Renal cortical epithelial cell (primary cell): ENCODE results near the gene SLC37A4. TPM values are rescaled to one million over a fixed set of nuclear protein-coding genes. Genes with fewer than 3 reads are reported as not detected.

ENCODE experiments used
- total RNA-seq: library from RNA; depleted of rRNA; stranded (reverse); fragments of >200 nt; gene quantifications from 2 replicates; pipeline ENCODE4 v1.2.3, GENCODE V29; 2014

SLC37A4 gene
- total RNA-seq, 1 donor from 2014 or later = 32.6 TPM

Other genes starting within 250 kb of the SLC37A4 start
- 127 and 258 TPM in 2 replicates for gene DDX6, start 239.7 kb downstream of the SLC37A4 start, total RNA-seq
- not detected in 2 replicates for gene CXCR5, start 147.0 kb downstream of the SLC37A4 start, total RNA-seq
- gene BCL9L, start 105.0 kb downstream of the SLC37A4 start, total RNA-seq = 22.6 and 44.8 TPM in 2 replicates
- gene UPK2, start 74.6 kb downstream of the SLC37A4 start, total RNA-seq = 0.10 TPM in 1 of 2 replicates, not detected in the other
- gene FOXR1, start 59.1 kb downstream of the SLC37A4 start, total RNA-seq = not detected in 2 replicates
- gene CENATAC, start 32.7 kb downstream of the SLC37A4 start, total RNA-seq = 9.0 and 23.3 TPM in 2 replicates
- 998 and 1,564 TPM in 2 replicates for gene RPS25, start 12.5 kb downstream of the SLC37A4 start, total RNA-seq
- 102 and 103 TPM in 2 replicates for gene TRAPPC4, start 12.1 kb downstream of the SLC37A4 start, total RNA-seq
- 172 and 223 TPM in 2 replicates for gene HYOU1, start 26.3 kb upstream of the SLC37A4 start, total RNA-seq
- 15.8 and 29.3 TPM in 2 replicates for gene VPS11, start 36.9 kb upstream of the SLC37A4 start, total RNA-seq
- gene HMBS, start 54.0 kb upstream of the SLC37A4 start, total RNA-seq = 12.0 and 24.0 TPM in 2 replicates
- gene DPAGT1, start 71.0 kb upstream of the SLC37A4 start, total RNA-seq = 22.1 and 42.9 TPM in 2 replicates
- gene C2CD2L, start 76.5 kb upstream of the SLC37A4 start, total RNA-seq = 3.3 and 4.1 TPM in 2 replicates
- 11.5 and 20.8 TPM in 2 replicates for gene HINFP, start 90.7 kb upstream of the SLC37A4 start, total RNA-seq
- 0.15 TPM in 1 of 2 replicates, not detected in the other for gene ABCG4, start 118.2 kb upstream of the SLC37A4 start, total RNA-seq
- 24.7 and 34.2 TPM in 2 replicates for gene NLRX1, start 137.8 kb upstream of the SLC37A4 start, total RNA-seq
- 0.30 TPM in 1 of 2 replicates, not detected in the other for gene NHERF4, start 154.6 kb upstream of the SLC37A4 start, total RNA-seq
- 9.0 and 22.8 TPM in 2 replicates for gene CBL, start 175.5 kb upstream of the SLC37A4 start, total RNA-seq